Naive thymus-derived CD8-positive, alpha-beta T cell (primary cell): Measurements from ENCODE around the gene GNAT2. TPM values are rescaled to one million over a fixed set of nuclear protein-coding genes. Genes with fewer than 3 reads are reported as not detected.
A peak's percentile ranks its signal among the peaks of the same experiment; 100 is the strongest.

Experiments
- ATAC-seq, 2 donors: fragments of 150-1000 bp; cut with Tn5 transposase in 1 of 2; sonication (Bioruptor Pico), chemical (Tn5 transposase) in 1 of 2; 1 replicate in 1 of 2; 2 replicates in 1 of 2; pipeline ENCODE4 v1.10.0; 2021; ENCODE audit warnings: mild to moderate bottlenecking in 2 of 2, moderate library complexity in 2 of 2
- POLR2A ChIA-PET: fragments of 350-600 bp; sonication (Branson Sonifier 250); formaldehyde crosslinking; loops from one replicate; lab custom pipeline; 2021; ENCODE audit warnings: antibody characterized with exemption; lab: Charles Lee
- DNase-seq, 10 donors: peaks; one replicate each; pipeline versions ENCODE4 v3.0.0 to v3.0.0-alpha.2; 2020 to 2022
- H3K27ac Mint-ChIP-seq, 10 donors: one replicate each; pipeline ENCODE4 v1.8.0; 2020 to 2022; ENCODE audit warnings: mild to moderate bottlenecking in 10 of 10, mixed read lengths in 10 of 10, moderate library complexity in 4 of 10, inconsistent platforms in 1 of 10
- H3K27me3 Mint-ChIP-seq, 5 donors: one replicate each; pipeline ENCODE4 v1.8.0; 2021 to 2022; ENCODE audit warnings: mixed read lengths in 5 of 5
- H3K36me3 Mint-ChIP-seq, 3 donors: one replicate each; pipeline ENCODE4 v1.8.0; 2020 to 2022; ENCODE audit warnings: mixed read lengths in 3 of 3, mild to moderate bottlenecking in 2 of 3, inconsistent platforms in 1 of 3
- H3K4me1 Mint-ChIP-seq, 4 donors: one replicate each; pipeline ENCODE4 v1.8.0; 2021 to 2022; ENCODE audit warnings: mixed read lengths in 4 of 4
- H3K4me3 Mint-ChIP-seq, 10 donors: one replicate each; pipeline ENCODE4 v1.8.0; 2020 to 2022; ENCODE audit warnings: mild to moderate bottlenecking in 10 of 10, mixed read lengths in 10 of 10, moderate library complexity in 6 of 10, inconsistent platforms in 1 of 10
- H3K9me3 Mint-ChIP-seq, 9 donors: one replicate each; pipeline ENCODE4 v1.8.0; 2020 to 2022; ENCODE audit warnings: mixed read lengths in 9 of 9, mild to moderate bottlenecking in 3 of 9, inconsistent platforms in 1 of 9, moderate library complexity in 1 of 9
- polyA plus RNA-seq, 3 donors: library from polyadenylated mRNA; unstranded; fragments of 300-500 nt; fragmentation: Illumina TruSeq; gene quantifications; one replicate each; pipeline ENCODE4 v1.2.3, GENCODE V29; 2021
- total RNA-seq, 8 experiments: library from RNA in 2 of 8; stranded (reverse) in 2 of 8; gene quantifications; one replicate each; pipeline ENCODE4 v1.2.3 and lab custom pipeline; 2021 to 2026

The GNAT2 gene
- total and polyA plus RNA-seq, 5 experiments from 2014 or later, result not detected

GRCh38 chr1:109655615-109656519 is 36.5 kb upstream of the GNAT2 start, which contains the start of gene GSTM4:
Gene GSTM4 (plus strand): TSS chr1:109656099. CDS start chr1:109656390, 291 bp downstream.
- ATAC-seq (peak; percentile 84 to 90), DNase-seq (peak in 8 of 10 donors; percentile 24 to 63 (median 54))
- H3K4me3 Mint-ChIP-seq, result peak within 1 kb of the TSS; percentile 88 to 97 (median 93)
- peak within 1 kb of the TSS; percentile 76 to 96 (median 90) for H3K27ac Mint-ChIP-seq
- no peaks in the 10 kb centered on the region for H3K9me3 Mint-ChIP-seq
- POLR2A ChIA-PET, result interaction anchor here (0.7 to 1.7 kb wide), 4 partner anchors 15 to 555 kb away, joined by 3 to 4 read pairs (median 4); partner anchors contain the start of gene GNAI3
- H3K36me3 Mint-ChIP-seq, result peaks cover 0 to 15% (median 0%) of the 10 kb centered on the region in 3 donors
- H3K4me1 Mint-ChIP-seq, result peaks cover 11 to 41% (median 31%) of the 10 kb centered on the region in 4 donors
- H3K27me3 Mint-ChIP-seq, result peaks cover 0 to 10% (median 0%) of the 10 kb centered on the region in 5 donors

- POLR2A ChIA-PET, result interaction anchor here (1.7 kb wide), 1 partner anchor 120 kb away, joined by 4 read pairs; no protein-coding TSS in a partner anchor
- Mint-ChIP-seq H3K9me3 (no peaks in the 10 kb centered on the region), H3K27ac (peak overlapping the region in 1 of 10 donors; percentile 76), H3K36me3 (peaks cover 0 to 9% (median 0%) of the 10 kb centered on the region in 3 donors), H3K4me3 (peak overlapping the region in 7 of 10 donors; percentile 16 to 97 (median 45)), H3K4me1 (peaks cover 11 to 41% (median 31%) of the 10 kb centered on the region in 4 donors), H3K27me3 (peaks cover 0 to 12% (median 4%) of the 10 kb centered on the region in 5 donors)
- DNase-seq, result no peak
- ATAC-seq, result no peak
Observed at GRCh38 chr1:109654519-109654918, 35.1 kb upstream of the GNAT2 start.

GRCh38 chr1:109653306-109653705 is 33.9 kb upstream of the GNAT2 start:
- Mint-ChIP-seq H3K4me1 (peaks cover 11 to 42% (median 28%) of the 10 kb centered on the region in 4 donors), H3K4me3 (no peak overlapping the region), H3K27ac (no peak overlapping the region), H3K27me3 (peaks cover 0 to 12% (median 4%) of the 10 kb centered on the region in 5 donors), H3K9me3 (no peaks in the 10 kb centered on the region), H3K36me3 (peaks cover 0 to under 1% (median 0%) of the 10 kb centered on the region in 3 donors)
- DNase-seq, result no peak
- POLR2A ChIA-PET, result interaction anchor here (1.4 kb wide), 1 partner anchor 14 kb away, joined by 3 read pairs; no protein-coding TSS in a partner anchor
- no peak for ATAC-seq

GRCh38 chr1:109652402-109652801 is 33.0 kb upstream of the GNAT2 start:
- Mint-ChIP-seq H3K9me3 (no peaks in the 10 kb centered on the region), H3K27ac (no peak overlapping the region), H3K27me3 (peaks cover 0 to 13% (median 4%) of the 10 kb centered on the region in 5 donors), H3K36me3 (no peaks in the 10 kb centered on the region), H3K4me1 (peaks cover 11 to 33% (median 23%) of the 10 kb centered on the region in 4 donors), H3K4me3 (no peak overlapping the region)
- DNase-seq, result no peak
- ATAC-seq, result no peak
- POLR2A ChIA-PET, result interaction anchor here (1.4 kb wide), 1 partner anchor 13 kb away, joined by 3 read pairs; no protein-coding TSS in a partner anchor

GRCh38 chr1:109650609-109651008 is 31.2 kb upstream of the GNAT2 start:
- H3K4me1 Mint-ChIP-seq, result peaks cover 5 to 18% (median 10%) of the 10 kb centered on the region in 4 donors

GRCh38 chr1:109649491-109649914 is 30.1 kb upstream of the GNAT2 start:
- no peak for ATAC-seq
- H3K4me3 Mint-ChIP-seq, result no peak overlapping the region
- POLR2A ChIA-PET, result no interaction called here
- no peaks in the 10 kb centered on the region for H3K36me3 Mint-ChIP-seq
- no peak for DNase-seq
- no peaks in the 10 kb centered on the region for H3K9me3 Mint-ChIP-seq
- H3K27me3 Mint-ChIP-seq, result peaks cover 0 to 13% (median 6%) of the 10 kb centered on the region in 5 donors
- peaks cover 0 to 7% (median under 1%) of the 10 kb centered on the region in 4 donors for H3K4me1 Mint-ChIP-seq
- H3K27ac Mint-ChIP-seq, result no peak overlapping the region

More at GRCh38 chr1:109650609-109651008, 31.2 kb upstream of the GNAT2 start:
- H3K4me3 Mint-ChIP-seq, result no peak overlapping the region
- H3K36me3 Mint-ChIP-seq, result no peaks in the 10 kb centered on the region
- POLR2A ChIA-PET, result interaction anchor here (1.7 kb wide), 1 partner anchor 10 kb away, joined by 4 read pairs; no protein-coding TSS in a partner anchor
- peaks cover 0 to 13% (median 4%) of the 10 kb centered on the region in 5 donors for H3K27me3 Mint-ChIP-seq
- ATAC-seq, result no peak
- no peak overlapping the region for H3K27ac Mint-ChIP-seq
- H3K9me3 Mint-ChIP-seq, result no peaks in the 10 kb centered on the region
- no peak for DNase-seq

- POLR2A ChIA-PET, result no interaction called here
- no peak overlapping the region for H3K27ac Mint-ChIP-seq
- DNase-seq (no peak), ATAC-seq (no peak)
- H3K27me3 Mint-ChIP-seq, result peaks cover 0 to 5% (median 0%) of the 10 kb centered on the region in 5 donors
- H3K4me3 Mint-ChIP-seq, result no peak overlapping the region
- peaks cover 4 to 14% (median 9%) of the 10 kb centered on the region in 4 donors for H3K4me1 Mint-ChIP-seq
- no peaks in the 10 kb centered on the region for H3K36me3 Mint-ChIP-seq
- no peaks in the 10 kb centered on the region for H3K9me3 Mint-ChIP-seq
Observed at GRCh38 chr1:109644670-109645069, 25.3 kb upstream of the GNAT2 start.

- Mint-ChIP-seq H3K27me3 (peaks cover 0 to 5% (median 0%) of the 10 kb centered on the region in 5 donors), H3K27ac (peak overlapping the region in 3 of 10 donors; percentile 11 to 65 (median 19)), H3K36me3 (no peaks in the 10 kb centered on the region), H3K4me1 (peaks cover 4 to 14% (median 8%) of the 10 kb centered on the region in 4 donors), H3K4me3 (no peak overlapping the region), H3K9me3 (no peaks in the 10 kb centered on the region)
- ATAC-seq (peak; percentile 96 to 97), DNase-seq (peak; percentile 72 to 90 (median 84))
- POLR2A ChIA-PET, result interaction anchor here (0.7 to 1.1 kb wide), 3 partner anchors 98 to 131 kb away, joined by 3 read pairs; no protein-coding TSS in a partner anchor
Observed at GRCh38 chr1:109643385-109644230, 24.2 kb upstream of the GNAT2 start.

- Mint-ChIP-seq H3K27ac (peak overlapping the region in 1 of 10 donors; percentile 46), H3K9me3 (no peaks in the 10 kb centered on the region), H3K4me1 (peaks cover 4 to 14% (median 8%) of the 10 kb centered on the region in 4 donors), H3K27me3 (peaks cover 0 to 7% (median 0%) of the 10 kb centered on the region in 5 donors), H3K4me3 (no peak overlapping the region), H3K36me3 (no peaks in the 10 kb centered on the region)
- POLR2A ChIA-PET, result no interaction called here
- DNase-seq (no peak), ATAC-seq (no peak)
Observed at GRCh38 chr1:109642626-109643025, 23.2 kb upstream of the GNAT2 start.

- ATAC-seq (no peak), DNase-seq (no peak)
- H3K36me3 Mint-ChIP-seq, result no peaks in the 10 kb centered on the region
- H3K9me3 Mint-ChIP-seq, result no peaks in the 10 kb centered on the region
- POLR2A ChIA-PET, result interaction anchor here (1.2 to 1.6 kb wide), 2 partner anchors 14 to 94 kb away, joined by 4 read pairs; partner anchors contain the start of genes GNAI3 and GSTM4
- H3K27me3 Mint-ChIP-seq, result peaks cover 0 to 7% (median 0%) of the 10 kb centered on the region in 5 donors
- peaks cover 4 to 14% (median 8%) of the 10 kb centered on the region in 4 donors for H3K4me1 Mint-ChIP-seq
- no peak overlapping the region for H3K27ac Mint-ChIP-seq
- H3K4me3 Mint-ChIP-seq, result no peak overlapping the region
Observed at GRCh38 chr1:109641861-109642260, 22.4 kb upstream of the GNAT2 start.

GRCh38 chr1:109641078-109641740 is 21.8 kb upstream of the GNAT2 start:
- H3K9me3 Mint-ChIP-seq, result no peaks in the 10 kb centered on the region
- H3K36me3 Mint-ChIP-seq, result no peaks in the 10 kb centered on the region
- no peak for DNase-seq
- no peak for ATAC-seq
- POLR2A ChIA-PET, result interaction anchor here (0.6 to 1.6 kb wide), 4 partner anchors 10 to 93 kb away, joined by 3 to 4 read pairs (median 4); partner anchors contain the start of genes GNAI3 and GSTM4
- no peak overlapping the region for H3K4me3 Mint-ChIP-seq
- H3K27ac Mint-ChIP-seq, result no peak overlapping the region
- peaks cover 4 to 14% (median 8%) of the 10 kb centered on the region in 4 donors for H3K4me1 Mint-ChIP-seq
- peaks cover 0 to 7% (median 0%) of the 10 kb centered on the region in 5 donors for H3K27me3 Mint-ChIP-seq
